ENCODE results near the gene PCSK1.
"Not testable (repeated sequence)": the region's sequence is repeated elsewhere in the genome, so short reads cannot be mapped to it uniquely, and the experiment has no call there.

The PCSK1 gene

DNA sequence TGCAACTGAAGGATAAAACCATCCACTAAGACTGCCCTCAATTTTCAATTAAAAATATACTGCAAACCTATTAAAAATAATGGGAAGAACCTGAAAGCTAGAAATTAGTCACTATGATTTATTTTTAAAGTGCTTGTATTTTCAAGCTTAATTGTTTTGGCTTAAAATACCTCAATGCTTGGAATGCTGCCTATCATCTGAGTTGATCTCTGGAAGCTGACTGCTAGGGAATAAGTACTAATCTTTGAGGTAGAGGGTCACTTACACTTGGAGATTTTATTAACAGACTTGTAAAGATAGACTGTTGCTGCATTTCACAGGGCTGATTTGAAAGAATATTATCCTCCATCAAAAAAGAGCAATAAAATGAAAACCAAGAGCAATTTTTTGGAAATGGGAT lies 6.2 kb downstream of the PCSK1 start:
- no peak for DNase-seq (ENCODE audit: low read depth)

DNA sequence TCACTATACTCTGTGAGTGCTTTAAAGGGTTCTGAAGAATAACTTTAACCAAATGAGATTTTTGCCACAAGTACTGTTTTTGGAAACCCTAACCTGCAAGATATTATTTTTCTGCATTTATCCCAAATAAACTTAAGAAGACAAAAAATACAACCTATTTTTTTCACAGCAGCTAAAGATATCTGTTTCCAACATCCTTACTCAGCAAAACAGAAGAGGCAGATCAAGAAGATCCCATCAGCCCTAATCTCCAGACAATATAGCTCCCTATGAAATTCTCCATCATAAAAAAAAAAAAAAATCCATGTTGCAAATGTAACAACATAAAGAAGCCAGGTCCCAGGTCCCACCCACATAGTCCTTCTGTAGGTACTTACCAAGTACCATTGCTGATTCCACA lies 7.6 kb downstream of the PCSK1 start:
- no peak for DNase-seq (ENCODE audit: low read depth)

DNA sequence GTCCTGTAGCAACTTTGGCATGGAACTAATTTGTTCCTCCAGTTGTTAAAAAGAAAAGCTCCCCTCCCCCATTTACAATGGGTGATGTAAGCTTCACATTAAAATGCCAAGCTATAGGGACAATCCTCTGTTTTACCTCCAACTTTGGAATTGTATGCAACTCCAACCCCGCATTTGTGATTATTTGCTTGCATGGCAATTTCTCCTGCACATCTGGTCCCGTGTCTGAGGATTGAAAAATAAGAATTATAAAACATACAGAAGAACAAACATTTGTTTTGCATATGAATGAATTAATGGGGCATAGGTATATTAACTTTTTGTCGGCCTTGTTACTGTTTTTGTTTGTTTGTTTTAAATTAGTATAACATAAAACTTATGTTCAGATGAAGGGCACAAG lies 17.2 kb downstream of the PCSK1 start:
- DNase-seq (ENCODE audit: low read depth), result no peak

DNA sequence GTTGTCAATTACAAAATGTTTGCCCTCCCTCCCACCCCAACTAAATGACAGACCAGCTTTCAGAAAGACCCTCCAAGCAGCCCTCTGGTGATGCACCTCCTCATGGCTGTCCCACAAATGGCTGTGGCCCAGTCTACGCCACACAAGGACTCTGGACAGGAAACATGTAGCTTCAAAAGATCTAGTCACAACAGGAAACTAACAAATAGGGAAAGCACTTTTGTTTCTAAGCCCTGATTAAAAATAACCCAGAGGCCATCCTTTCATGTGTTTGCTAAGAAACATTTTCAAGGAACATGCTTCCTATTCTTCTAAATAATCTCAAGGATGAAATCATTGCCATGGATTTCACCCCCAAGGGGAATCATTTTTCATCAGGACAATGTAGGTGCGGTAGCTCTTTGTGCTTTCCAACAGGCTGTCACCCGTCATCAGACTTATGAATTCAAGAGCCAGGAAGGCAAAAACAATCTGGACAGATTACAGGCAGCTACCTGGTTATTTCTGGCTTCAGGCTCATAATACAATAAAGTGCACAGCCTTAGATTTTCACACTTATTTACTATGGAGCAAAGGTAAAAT lies 20.1 kb downstream of the PCSK1 start:
- DNase-seq (ENCODE audit: low read depth), result no peak

DNA sequence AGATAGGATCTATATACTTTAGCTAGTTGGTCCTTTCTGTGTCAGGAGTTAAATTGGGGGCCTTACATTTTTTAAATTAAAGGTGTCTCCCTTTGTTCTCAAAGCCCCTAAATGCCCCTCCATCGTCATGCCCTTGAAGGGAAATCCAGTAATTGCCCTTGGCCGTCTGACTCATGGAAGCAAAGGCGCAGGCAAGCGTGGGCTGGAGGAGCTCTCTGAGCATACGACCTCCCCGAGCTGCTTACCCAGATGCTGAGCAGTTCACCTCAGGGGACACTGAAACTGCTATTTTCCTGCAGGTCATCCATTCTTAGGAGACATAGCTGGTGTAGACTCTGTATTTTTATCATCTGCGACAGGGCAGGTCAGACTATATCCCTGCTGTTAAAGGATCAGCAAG lies 23.0 kb downstream of the PCSK1 start:
- DNase-seq (ENCODE audit: low read depth), result no peak

DNA sequence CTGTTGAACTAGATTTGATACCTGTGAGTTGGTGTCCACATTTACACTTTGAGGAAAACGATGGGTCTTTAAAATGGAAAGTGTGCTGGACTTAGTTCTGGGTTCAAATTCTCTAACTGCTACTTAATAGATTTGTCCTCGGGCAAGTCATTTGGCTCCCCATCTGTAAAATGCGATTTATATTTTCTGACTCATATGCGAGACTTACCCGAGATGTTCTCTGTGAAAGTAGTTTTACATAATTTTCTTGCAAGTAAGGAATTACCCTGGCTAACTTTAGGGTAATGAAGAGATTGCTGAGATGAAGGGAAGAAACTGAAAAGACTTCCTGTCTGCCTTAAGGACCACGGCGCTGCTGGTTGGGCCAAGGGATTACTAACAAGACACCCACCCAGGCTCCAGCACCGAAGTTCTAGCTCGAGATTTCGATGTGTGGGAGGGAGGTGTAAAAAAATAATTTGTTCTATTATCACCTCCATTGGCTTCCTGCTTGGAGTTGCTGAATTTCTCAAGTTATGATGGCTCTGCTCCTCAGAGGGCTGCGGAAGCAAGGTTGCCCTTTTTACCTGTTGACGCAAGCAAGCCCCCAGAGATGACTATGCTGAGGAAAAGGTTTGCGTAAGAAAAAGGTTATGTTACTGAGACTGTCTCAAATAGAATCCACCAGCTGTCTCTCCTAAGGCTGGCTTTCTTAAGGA lies 24.1 kb downstream of the PCSK1 start:
- DNase-seq (ENCODE audit: low read depth), result no peak

DNA sequence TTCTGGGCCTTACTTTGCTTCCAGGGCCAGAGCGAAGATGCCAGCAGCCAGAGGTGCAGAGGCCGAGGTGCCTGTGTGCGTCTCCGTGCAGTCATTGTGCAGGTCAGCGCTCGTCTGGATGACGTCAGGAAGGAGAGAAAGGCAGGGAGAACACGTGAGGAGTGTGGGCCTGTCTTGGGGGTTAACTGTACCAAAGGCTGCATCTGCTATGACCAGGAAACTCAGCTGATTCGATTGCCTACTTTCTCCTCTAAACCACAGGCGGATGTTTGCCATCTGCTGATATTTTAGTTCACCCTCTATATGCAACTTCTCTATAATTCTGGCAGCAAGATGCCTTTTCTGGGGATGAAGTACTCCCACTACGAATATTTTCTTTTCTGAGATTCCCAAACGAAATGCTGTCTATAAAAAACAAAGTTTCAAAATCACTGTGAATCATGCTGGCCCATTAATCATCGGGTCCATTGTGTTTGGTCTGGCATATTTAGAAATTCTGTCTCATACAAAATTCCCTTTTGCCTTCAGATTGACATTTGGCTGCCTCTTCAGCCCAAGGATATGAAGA lies 24.8 kb downstream of the PCSK1 start:
- no peak for DNase-seq (ENCODE audit: low read depth)

DNA sequence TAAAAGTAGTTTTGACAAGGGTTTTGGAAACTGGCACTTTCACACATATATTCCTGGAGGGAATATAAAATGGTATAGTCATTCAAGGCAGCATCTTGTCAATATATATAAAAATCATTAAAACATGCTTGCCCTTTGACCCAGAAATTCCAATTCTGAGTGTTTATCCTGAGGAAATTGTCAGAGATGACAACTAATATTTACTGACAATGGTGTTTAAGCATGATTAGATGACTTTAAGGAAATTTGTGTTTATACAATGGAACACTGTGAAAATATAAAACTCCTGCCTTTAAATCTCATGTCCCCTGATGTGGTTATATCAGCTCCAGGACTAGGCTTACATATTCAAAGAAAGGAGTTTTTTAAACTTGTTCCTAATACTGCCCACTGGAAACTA lies 25.6 kb downstream of the PCSK1 start:
- DNase-seq (ENCODE audit: low read depth), result no peak

DNA sequence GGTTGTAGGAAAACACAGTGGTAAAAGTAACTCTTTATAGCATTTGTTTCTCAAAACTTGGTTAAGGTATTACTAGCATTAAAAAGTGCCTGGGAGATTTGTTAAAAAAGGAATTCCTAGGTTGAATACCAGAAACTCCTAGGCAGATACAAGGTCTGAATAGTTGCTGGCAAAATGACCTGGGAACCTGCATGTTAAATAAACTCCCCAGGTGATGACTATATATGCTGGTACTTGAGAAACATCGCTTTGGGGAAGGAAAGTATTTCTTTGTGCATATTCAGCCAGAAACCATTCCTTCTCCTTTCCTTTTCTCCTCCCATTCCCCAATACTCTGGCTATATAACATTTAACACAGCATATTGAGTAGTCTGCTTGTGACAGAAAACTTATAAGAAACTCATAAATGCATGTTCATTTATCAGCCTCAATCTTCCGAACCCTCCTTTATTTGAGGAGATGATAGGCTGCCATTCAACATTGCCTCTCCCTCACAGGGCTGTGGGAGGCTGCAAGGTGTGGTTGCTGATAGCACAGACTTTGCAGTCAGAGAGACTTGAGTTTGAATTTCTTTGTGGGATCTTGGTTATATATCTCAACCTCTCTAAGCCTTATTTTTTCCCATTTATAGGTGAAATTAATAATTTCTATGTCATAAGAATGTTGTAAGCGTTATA lies 28.7 kb downstream of the PCSK1 start:
- no peak for DNase-seq (ENCODE audit: low read depth)

DNA sequence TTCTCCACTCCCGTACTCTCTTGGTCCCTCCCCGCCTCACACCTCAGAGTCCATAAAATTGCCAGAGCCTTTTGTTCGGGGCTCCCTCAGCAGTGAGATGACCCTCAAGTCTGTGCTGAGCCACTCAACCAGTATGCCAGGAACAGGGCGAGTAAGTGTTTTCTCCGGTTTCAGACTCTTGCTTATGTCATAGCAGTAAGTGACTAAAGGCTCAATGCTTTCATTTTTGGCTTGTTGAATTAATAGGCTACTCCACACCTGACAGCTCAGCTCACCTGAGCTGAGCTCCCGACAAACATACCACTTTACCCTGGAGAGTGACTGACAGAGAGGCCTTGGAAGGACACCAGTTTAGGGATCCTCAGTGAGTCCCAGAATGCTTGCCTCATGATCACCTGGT lies 30.5 kb downstream of the PCSK1 start:
- DNase-seq (ENCODE audit: low read depth), result no peak

DNA sequence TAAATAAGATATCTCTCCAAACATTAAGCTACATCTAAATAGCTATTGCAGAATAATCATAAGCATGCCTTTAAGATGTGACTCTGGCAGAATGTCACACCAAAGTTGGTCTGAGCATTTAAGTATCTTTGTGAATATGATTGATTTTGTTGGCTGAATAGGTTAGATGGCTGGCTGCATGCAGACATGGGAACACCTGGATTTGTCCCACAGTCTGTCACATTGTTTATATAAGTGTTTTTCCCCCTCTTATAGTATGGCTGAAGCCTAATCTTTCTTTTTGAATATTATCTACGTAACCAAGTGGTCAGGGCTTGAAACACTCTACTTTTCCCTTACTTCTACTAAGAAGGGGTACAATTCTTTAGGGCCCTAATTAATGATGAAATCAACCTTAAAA lies 36.2 kb downstream of the PCSK1 start:
- DNase-seq (ENCODE audit: low read depth), result no peak

DNA sequence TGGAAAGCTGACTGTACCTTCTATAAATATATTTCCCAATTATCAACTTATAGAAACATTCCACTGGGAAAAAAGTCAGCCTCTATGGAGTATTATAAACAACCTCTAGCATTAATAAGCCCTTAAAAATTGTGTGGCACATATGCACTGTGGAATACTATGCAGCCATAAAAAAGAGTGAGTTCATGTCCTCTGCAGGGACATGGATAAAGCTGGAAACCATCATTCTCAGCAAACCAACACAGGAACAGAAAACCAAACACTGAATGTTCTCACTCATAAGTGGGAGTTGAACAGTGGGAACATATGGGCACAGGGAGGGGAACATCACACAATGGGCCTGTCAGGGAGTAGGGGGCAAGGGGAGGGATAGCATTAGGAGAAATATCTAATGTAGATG lies 37.8 kb downstream of the PCSK1 start:
- DNase-seq (ENCODE audit: low read depth), result not testable (repeated sequence)

DNA sequence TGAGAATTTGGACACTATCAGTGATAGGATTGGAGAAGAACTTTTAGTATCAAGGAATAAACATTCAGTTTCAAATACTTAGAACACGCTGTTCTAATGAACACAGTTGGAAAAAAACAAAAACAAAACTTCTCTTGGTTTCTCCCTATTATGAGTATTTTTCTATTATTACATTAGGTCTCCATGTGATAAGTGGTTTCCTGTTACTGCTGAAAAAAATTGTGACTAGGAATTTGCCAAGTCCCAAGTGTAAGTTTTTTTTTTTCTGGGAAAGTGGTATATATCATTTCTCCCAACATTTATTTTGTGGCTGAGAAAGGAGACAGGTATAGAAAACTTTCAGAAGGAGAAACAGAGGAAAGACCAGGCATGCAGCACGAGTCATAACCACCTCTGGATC lies 41.1 kb downstream of the PCSK1 start:
- DNase-seq (ENCODE audit: low read depth), result no peak

DNA sequence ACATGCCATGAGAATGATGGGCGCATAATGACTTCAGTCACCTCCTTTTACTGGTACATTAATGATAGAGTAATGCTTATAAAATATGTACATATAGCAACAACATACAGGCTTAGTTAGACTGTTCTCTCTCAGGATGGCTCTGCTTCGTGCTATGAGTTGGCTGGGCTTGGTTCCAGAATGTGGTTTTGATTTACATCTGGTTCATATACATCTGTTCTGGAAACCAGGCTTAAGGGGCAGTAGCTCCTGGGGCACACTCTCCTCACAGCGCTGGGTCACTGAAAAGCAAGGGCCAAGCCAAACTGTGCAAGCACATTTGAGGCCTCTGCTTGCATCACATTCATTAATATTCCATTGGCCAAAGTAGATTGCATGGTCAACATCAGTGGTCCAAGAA lies 44.9 kb downstream of the PCSK1 start:
- DNase-seq (ENCODE audit: low read depth), result no peak

DNA sequence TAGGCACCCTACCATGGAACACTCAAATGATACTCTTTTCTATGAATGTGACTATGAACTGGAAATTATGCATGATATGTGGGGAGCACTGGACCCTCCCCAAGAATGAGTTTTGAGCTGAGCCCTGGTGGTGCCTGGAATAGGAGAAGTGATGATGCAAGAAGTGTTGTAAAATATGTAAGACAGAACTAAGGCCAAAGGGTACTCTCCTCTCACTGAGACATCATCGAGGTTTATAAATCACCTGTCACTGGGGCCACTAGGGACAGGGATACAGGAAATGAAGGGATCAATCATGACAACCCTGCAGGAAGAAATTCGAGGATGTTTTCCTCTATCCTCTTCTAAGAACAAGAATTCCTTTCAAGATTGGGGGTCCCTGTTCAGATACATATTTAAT lies 45.4 kb downstream of the PCSK1 start:
- no peak for DNase-seq (ENCODE audit: low read depth)

DNA sequence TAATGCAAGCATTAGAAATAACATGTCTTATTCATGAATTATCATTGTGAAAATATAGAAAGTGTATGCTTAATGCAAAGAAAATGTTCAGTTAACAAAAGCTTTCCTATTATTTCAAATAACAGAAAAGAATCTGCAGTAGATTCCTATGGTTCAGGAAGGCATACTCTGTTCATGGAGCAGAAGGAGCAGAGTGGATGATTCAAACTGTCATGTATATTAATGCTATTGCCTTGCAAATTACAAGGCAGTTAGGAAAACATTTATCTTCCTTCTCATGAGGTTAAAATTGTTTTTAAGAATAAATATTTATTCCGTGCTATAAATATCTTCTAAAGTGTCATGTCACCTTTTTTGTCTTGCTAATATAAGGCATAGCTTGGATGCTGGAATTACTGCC lies 47.5 kb downstream of the PCSK1 start:
- no peak for DNase-seq (ENCODE audit: low read depth)

DNA sequence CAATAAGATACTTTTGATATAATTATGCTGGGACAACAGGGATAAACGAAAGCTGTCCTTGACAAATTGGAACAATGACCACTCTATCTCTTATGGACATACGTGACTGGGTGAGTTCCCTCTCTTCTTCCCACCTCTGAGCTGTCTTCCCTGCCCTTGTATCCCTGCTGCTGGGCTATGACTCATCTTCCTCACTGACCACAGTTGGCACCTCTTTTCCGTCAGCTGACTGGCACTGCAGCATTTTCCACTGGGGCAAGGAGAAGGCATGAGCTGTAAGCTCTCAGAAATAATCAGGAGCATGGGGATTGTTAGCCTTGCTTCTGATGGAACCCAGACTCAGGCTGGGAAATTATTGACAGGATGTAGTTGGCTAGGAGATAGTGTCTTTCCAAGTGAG lies 48.7 kb downstream of the PCSK1 start:
- no peak for DNase-seq (ENCODE audit: low read depth)

DNA sequence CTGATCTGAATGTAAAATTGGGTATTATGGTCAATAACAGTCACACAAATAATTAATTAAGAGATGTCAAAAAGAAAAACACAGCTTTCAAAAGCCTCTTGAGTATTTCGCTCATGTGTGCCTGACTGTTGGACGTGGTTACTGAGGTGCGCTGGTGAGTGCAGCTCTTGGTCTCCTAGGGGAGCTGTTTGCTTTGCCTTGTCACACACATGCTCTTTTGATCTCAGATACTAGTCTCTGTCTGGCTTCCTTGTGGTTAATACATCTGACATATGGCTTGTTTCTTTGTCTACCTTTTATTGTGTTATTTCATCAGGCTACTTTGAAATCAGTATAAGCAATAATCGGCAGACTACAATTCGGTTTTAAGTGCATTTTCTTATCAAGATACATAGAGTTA lies 51.5 kb downstream of the PCSK1 start:
- no peak for DNase-seq (ENCODE audit: low read depth)

DNA sequence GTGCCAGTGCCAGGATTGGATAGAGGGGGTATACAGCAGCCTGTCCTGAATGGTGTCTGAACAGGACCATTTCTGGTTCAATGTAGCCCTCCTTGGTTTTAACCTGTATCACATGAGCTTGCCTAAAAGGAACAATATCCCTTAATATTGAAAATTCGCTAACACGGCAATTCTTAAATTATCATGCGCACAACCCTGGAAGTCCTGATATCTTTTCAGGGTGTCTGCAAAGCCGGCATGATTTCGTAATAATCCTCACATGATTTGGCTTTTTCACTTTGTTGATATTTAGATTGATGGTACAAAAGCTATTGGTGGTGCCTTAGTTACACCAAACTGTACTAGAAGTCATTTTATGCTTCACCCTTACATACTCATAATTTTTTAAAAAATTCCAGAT lies 53.2 kb downstream of the PCSK1 start:
- no peak for DNase-seq (ENCODE audit: low read depth)

DNA sequence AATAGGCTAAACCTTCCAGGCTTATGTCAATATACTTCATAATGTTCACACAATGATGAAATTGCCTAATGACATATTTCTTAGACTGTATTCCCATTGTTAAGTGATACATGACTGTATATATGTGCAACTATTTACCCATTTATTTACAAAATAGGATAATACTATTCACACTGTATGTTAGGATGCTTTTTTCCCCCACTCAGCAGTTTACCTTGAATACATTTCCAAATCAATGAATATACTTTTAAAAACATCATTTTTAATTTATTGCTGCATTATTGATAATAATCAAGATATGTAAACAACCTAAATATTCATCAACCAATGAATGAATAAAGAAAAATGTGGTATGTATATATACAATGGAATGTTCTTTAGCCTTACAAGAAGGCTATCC lies 55.5 kb downstream of the PCSK1 start:
- DNase-seq (ENCODE audit: low read depth), result no peak

DNA sequence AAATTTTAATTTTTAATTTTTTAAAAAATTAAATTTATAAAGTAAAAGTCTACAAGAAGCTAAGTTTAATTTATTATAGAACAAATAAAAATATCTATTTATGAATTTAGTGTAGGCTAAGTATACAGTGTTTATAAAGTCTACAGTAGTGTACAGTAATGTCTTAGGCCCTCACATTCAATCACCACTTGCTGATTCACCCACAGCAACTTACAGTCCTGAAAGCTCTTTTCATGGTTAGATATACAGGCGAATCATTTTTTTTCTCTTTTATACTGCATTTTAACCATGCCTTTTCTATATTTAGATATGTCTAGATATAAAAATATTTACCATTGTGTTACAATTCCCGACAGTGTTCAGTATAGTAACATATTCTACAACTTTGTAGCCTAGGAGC lies 55.9 kb downstream of the PCSK1 start:
- DNase-seq (ENCODE audit: low read depth), result no peak

DNA sequence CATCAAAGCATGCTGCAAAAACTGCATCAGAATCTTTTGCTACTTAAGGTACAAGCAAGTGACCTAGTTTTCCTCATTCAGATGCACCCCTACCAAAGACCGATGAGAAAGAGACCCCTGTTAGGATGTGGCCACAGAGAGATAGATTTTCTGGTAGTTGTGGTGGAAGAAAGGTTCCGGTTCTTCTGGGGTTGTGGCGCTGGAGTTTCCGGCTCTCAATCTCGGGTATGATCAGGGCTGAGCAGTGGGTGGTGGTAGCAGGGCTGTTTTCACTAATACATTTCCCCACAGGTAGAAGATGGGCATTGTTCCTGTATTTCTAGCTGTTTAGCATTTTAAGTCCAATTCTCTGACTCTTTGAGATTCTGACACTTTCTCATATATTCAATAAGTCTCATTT lies 58.4 kb downstream of the PCSK1 start:
- DNase-seq (ENCODE audit: low read depth), result no peak

DNA sequence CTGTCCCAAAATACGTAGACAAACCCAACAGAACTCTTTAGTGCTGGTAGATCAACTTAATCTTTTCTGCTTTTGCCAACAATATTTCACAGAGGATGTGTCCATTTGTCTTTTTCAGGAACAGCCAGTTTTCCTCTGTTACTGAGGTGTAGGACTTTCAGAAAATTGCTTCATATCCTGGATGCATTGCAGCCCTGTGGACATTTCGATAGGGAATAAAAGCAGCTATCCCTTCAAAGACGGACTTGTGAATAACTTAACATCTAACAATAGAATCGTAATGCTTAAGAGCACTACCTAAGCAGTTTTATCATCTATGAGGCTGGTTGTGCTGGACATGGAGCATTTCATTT lies 59.7 kb downstream of the PCSK1 start:
- DNase-seq (ENCODE audit: low read depth), result no peak
